NCI-H524 (cell line): ENCODE results near the gene ATXN1.
"Not testable (repeated sequence)": the region's sequence is repeated elsewhere in the genome, so short reads cannot be mapped to it uniquely, and the experiment has no call there.

ENCODE experiments used
- DNase-seq, 2 experiments: peaks; one replicate each; lab custom pipeline; 2025; lab: John Stamatoyannopoulos, UW

Gene ATXN1

GRCh38 chr6:16473908-16474771, 287.1 kb downstream of the ATXN1 start:
- no peak for DNase-seq

DNA sequence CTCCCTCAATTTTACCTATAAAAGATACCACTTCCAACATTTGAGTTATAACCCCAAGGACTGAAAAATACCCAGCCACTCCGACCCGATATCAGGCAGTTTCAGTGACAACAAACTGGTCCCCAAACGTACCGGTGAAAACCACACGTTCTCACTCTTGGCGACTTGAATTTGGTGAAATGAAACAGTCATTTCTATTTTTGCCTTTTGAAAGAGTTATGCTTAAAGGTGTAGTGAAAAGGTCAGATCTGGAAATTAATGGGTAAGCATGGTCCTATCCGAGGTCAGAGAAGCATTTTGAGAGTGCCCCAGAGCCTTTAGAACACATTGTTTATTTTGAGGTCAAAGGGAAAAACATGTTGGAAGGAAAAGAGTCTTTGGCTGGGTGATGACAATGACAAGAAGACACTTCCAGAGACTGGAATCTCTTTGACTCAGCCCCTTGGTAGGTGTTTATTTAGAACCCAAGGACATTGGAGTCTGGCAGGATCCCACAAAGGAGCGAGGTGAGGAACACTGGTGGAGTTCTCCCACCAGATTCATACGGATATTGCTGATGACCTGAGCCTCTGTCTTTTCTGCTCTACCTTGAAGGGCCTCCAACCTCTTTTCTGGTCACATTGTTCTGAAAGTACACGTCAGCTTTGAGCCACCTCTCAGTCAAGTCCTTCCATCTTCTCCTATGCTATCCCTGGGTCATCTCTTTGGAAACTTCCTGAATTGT, 287.9 kb downstream of the ATXN1 start:
- no peak for DNase-seq

GRCh38 chr6:16472349-16473069, 288.8 kb downstream of the ATXN1 start:
- DNase-seq, result no peak

GRCh38 chr6:16471910-16472297, 289.4 kb downstream of the ATXN1 start:
- no peak for DNase-seq

DNA sequence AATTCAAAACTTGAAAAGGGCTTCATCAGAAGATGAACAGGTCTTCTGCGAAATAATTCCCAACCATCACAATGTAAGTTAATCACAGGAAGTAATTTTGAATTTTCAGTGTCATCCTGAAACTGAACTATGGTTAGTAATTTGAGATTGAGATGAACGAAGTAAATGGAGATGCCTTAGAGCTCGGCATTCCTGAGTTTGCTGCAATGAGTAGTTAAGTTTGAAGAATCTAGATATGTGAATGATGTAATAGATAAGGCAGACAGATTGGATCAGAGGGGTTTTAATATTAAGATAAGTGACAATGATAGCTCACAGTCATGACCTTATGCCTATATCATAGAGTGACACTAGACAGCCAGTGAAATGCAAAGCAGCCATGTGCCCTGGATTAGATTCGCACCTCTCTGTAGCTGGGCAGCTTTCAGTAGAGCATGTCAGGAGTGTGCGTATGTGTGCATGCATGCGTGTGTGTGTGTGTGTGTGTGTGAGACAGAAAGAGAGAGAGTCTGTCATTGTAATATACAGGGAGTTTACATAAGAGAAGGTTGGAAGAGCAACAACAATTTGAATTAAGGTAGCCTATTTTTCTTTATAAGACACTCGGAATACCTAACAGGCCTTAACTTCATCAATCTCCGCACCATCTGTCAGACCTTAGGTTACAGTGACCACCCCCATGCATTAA, 289.9 kb downstream of the ATXN1 start:
- DNase-seq, result peak; percentile 63 to 85

- DNase-seq, result peak; percentile 61 to 81
Measured at GRCh38 chr6:16470502-16471221, 290.6 kb downstream of the ATXN1 start.

DNA sequence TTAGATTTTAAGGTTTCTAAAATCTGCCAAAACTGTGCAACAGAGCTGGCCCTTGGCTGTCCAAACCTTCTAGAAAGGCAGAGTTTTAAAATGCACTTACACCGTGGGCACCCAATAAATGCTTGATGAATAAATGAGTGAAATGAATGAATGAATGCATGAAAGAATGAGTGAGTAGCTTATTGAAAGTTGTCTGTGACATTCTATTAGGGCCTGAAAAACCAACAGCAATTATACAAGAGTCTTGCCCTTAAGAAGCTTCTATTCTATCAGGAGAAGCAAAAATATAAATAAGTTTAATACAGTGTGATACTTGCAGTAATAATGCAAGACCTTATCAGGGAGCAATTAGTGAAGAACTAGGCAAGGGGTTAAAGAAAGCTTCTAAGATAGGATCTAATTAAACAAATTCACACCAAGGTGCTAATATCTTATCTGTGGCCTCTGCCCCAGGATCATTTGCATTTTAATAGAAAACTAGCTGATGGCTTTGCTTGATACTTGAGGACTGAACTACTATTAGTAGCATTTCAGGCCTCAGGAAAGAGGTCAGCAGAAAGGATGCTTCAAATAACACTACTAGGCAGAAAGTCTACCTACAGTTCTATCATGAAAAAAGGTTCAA, 292.2 kb downstream of the ATXN1 start:
- DNase-seq, result no peak

GRCh38 chr6:16466800-16467553, 294.3 kb downstream of the ATXN1 start:
- DNase-seq, result no peak

DNA sequence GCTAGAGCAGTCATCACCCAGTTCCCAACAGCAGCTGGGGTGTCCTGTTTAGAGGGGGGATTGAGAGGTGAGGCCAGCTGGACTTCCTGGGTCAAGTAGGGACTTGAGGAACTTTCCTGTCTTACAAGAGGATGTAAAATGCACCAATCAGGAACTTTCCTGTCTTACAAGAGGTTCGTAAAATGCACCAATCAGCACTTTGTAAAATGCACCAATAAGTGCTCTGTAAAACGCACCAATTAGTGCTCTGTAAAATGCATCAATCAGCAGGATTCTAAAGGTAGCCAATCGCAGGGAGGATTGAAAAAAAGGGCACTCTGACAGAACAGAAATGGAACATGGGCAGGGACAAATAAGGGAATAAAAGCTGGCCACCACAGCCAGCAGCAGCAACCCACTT, 297.2 kb downstream of the ATXN1 start:
- no peak for DNase-seq

- DNase-seq, result not testable (repeated sequence)
Measured at GRCh38 chr6:16463246-16463645, 298.0 kb downstream of the ATXN1 start.

DNA sequence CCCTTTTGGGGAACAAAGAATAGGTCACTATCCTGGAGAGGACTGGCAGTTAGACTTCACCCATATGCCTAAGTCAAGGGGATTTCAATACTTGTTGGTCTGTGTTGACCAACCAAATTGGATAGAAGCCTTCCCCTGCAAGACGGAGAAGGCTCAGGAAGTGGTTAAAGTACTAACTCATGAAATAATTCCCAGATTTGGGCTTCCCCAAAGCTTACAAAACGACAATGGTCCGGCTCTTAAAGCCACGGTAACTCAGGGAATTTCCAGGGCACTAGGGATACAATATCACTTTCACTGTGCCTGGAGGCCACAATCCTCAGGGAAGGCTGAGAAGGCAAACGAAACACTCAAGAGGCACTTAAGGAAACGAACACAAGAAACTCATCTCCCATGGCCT, 299.8 kb downstream of the ATXN1 start:
- no peak for DNase-seq

- DNase-seq, result not testable (repeated sequence)
Measured at GRCh38 chr6:16459472-16459871, 301.8 kb downstream of the ATXN1 start.

GRCh38 chr6:16452348-16452747, 308.9 kb downstream of the ATXN1 start:
- no peak for DNase-seq

DNA sequence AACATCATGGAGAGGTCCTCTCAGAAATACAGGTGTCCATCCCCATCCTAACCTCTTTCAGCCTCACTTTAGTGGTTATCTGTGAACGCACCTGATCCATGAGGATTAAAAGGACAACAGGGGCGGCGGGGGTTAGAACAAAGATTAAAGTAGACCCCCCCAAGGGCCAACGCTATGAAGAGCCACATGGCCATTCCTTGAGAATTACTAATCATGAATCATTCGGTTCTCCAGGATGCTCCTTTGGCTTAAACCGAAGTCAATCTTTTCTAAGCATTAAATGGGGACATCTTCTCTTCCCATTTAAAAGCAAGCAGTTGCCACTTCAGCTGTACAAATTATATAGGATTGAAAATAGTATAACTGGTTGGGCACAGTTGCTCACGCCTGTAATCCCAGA, 310.4 kb downstream of the ATXN1 start:
- DNase-seq, result no peak

GRCh38 chr6:16450285-16450684, 311.0 kb downstream of the ATXN1 start:
- DNase-seq, result no peak

GRCh38 chr6:16446273-16446672, 315.0 kb downstream of the ATXN1 start:
- no peak for DNase-seq

- DNase-seq, result no peak
Measured at GRCh38 chr6:16442031-16442430, 319.2 kb downstream of the ATXN1 start.

DNA sequence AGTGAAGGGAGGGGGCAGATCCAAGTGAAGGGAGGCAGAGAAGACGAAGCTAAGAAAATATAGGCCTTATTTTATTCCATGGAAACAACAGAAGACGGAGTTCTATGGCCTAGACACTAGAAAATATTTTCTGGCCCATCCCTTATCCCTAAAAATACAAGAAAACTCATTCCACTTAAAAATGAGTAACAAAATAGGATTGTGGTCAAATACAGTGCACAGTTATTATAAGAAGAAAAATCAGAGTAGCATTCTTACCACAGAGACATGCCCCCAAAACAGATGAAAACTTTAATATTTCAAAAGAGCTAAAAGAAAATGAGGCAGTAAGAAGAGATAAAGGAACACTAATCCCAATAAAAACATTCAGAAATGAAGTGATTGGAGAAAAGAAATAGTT, 320.0 kb downstream of the ATXN1 start:
- no peak for DNase-seq

DNA sequence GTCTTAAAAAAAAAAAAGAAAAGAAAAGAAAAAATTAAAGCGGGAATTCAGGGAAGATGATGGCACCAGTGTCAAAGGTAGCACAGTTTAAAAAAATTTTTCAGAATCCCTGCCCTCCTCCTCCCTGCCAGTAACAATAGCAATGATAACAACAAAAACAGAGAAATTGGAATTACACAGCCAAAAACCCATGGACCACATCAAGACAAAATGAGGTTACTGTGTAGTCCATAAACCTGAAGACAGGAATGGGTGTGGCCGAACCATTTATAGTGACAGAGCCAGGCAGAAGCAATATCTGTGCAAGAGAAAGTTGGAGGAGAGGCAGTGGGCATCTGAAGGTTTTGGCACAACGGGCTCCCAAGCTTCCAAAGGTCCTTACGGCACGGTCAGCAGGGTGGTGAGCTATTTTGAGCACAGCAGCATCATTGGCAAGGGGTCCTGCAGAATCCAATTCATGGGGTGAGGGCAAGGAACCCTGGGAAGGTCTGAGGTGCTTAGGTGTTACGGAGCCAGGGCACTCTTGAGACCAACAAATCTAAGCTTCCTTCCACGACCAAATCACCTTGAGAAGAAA, 320.5 kb downstream of the ATXN1 start:
- no peak for DNase-seq
